SU-DHL-6 (cell line): ENCODE data around the gene NOL9.
"Not testable (repeated sequence)": the region's sequence is repeated elsewhere in the genome, so short reads cannot be mapped to it uniquely, and the experiment has no call there.

Experiments
- H2AFZ ChIP-seq: fragments of 200-600 bp; sonication (generic); 2 replicates; pipeline ENCODE4 v1.6.1; 2014; ENCODE audit warnings: low read depth, mild to moderate bottlenecking, moderate library complexity, mixed read lengths, antibody characterized with exemption, low read length; ENCODE audit not compliant: severe bottlenecking
- H3F3A ChIP-seq: fragments of 200-600 bp; shearing (Covaris generic); 2 replicates; pipeline ENCODE4 v1.6.0; 2016; ENCODE audit warnings: antibody characterized with exemption, mild to moderate bottlenecking; ENCODE audit not compliant: insufficient read depth
- H3K27ac ChIP-seq: fragments of 200-600 bp; sonication (generic); 2 replicates; pipeline ENCODE4 v1.5.1; 2016; ENCODE audit warnings: low read depth, mild to moderate bottlenecking, low read length, moderate library complexity, mixed read lengths
- H3K27me3 ChIP-seq: fragments of 200-600 bp; sonication (generic), shearing (Covaris generic); 2 replicates; pipeline ENCODE4 v1.6.0; 2014; ENCODE audit warnings: mild to moderate bottlenecking, low read length
- H3K36me3 ChIP-seq: fragments of 200-600 bp; sonication (generic); 2 replicates; pipeline ENCODE4 v1.6.1; 2014; ENCODE audit warnings: mild to moderate bottlenecking, low read length, mixed read lengths
- H3K4me2 ChIP-seq: fragments of 300-600, 200-600 bp; shearing (Covaris generic), sonication (generic); 2 replicates; pipeline ENCODE4 v1.6.0; 2014; ENCODE audit warnings: low read length, low read depth, mild to moderate bottlenecking; ENCODE audit not compliant: poor library complexity, severe bottlenecking
- H3K4me3 ChIP-seq: fragments of 200-600 bp; sonication (generic); 2 replicates; pipeline ENCODE4 v1.5.1; 2014; ENCODE audit warnings: antibody characterized with exemption, low read length, mild to moderate bottlenecking, mixed read lengths; ENCODE audit not compliant: insufficient read depth, poor library complexity, severe bottlenecking
- H3K79me2 ChIP-seq: fragments of 200-600 bp; sonication (generic); 2 replicates; pipeline ENCODE4 v1.6.1; 2014; ENCODE audit warnings: mild to moderate bottlenecking, low read length, moderate library complexity; ENCODE audit not compliant: insufficient read depth
- H3K9ac ChIP-seq: fragments of 200-600 bp; sonication (generic); 2 replicates; pipeline ENCODE4 v1.7.0; 2014; ENCODE audit warnings: mild to moderate bottlenecking, low read length
- H3K9me2 ChIP-seq: fragments of 200-600 bp; sonication (generic); replicated peaks from 2 replicates; pipeline ENCODE4 v1.6.1; 2014; ENCODE audit warnings: low read length; ENCODE audit not compliant: insufficient read depth
- H3K9me3 ChIP-seq: fragments of 200-600 bp; sonication (generic); 2 replicates; pipeline ENCODE4 v1.6.1; 2014; ENCODE audit warnings: low read length, mixed read lengths; ENCODE audit not compliant: insufficient read depth
- H4K20me1 ChIP-seq: fragments of 200-600 bp; sonication (generic); 2 replicates; pipeline ENCODE4 v1.6.1; 2014; ENCODE audit warnings: low read depth, mild to moderate bottlenecking, antibody characterized with exemption, low read length, moderate library complexity, mixed read lengths
- EZH2phosphoT487 ChIP-seq: fragments of 200-600 bp; sonication (generic), shearing (Covaris generic); conservative IDR thresholded peaks from 2 replicates; pipeline ENCODE4 v1.6.1; 2018; ENCODE audit warnings: mild to moderate bottlenecking, antibody characterized with exemption, low read length, moderate library complexity, mixed read lengths
- TF ChIP-seq, protein P1 (sequence below): fragments of 200-600 bp; sonication (generic); IDR thresholded peaks from one replicate; pipeline ENCODE4 v1.5.1; 2017; ENCODE audit warnings: antibody characterized with exemption, mild to moderate bottlenecking, low read length, moderate library complexity; ENCODE audit not compliant: insufficient read depth, poor library complexity, severe bottlenecking

The NOL9 gene

DNA sequence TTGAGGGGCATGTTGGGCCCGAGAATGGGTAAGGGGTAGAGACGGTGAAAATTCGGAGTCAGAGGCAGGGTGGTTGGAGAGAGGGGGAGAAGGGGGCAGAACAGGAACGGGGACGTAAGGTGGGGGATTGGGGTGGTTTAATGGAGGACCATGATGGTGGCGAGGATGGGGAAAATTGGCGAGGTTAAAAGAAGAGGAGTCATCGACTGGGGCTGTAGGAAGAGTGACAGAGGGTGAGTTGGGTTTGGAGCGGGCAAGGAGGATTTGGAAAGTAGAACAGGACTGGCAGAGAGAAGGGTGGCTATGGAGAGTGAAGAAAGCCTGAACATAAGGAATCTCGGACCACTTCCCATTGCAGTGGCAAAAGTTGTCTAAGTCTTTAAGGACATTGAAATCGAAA lies 14.7 kb upstream of the NOL9 start:
- H2AFZ ChIP-seq: no peak overlapping the region

DNA sequence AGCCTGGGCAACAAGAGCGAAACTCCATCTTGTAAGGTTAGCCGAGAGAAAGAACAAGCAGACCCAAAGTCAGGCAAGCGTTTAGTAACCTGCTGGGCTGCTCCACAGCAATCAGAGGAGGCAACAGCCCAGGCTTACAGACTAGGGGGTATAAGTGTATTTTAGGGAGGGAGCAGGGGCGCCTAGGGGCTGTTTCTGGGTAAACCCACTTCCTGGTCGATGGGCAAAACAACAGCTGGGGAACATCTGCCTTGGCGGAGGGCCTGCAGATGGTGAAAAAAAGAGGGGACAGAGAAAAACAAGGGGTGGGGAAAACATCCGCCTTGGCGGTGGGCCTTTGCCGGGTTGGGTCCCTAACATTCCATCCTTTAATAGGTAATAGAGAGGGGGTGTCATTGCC lies 6.0 kb upstream of the NOL9 start:
- no peaks in the 10 kb centered on the region for H3K9me2 ChIP-seq

More for the DNA sequence above, 14.7 kb upstream of the NOL9 start:
- Histone ChIP-seq H3K79me2 (no peaks in the 10 kb centered on the region), H4K20me1 (no peaks in the 10 kb centered on the region), H3K9me3 (no peaks in the 10 kb centered on the region), H3K27ac (no peak overlapping the region), H3K9ac (no peak overlapping the region), H3K27me3 (no peaks in the 10 kb centered on the region), H3F3A (no peaks in the 10 kb centered on the region), H3K4me2 (no peak overlapping the region), H3K36me3 (no peaks in the 10 kb centered on the region), H3K4me3 (no peak overlapping the region), H3K9me2 (no peaks in the 10 kb centered on the region)
- no peak for TF ChIP-seq EZH2phosphoT487
- TF ChIP-seq, protein P1, sequence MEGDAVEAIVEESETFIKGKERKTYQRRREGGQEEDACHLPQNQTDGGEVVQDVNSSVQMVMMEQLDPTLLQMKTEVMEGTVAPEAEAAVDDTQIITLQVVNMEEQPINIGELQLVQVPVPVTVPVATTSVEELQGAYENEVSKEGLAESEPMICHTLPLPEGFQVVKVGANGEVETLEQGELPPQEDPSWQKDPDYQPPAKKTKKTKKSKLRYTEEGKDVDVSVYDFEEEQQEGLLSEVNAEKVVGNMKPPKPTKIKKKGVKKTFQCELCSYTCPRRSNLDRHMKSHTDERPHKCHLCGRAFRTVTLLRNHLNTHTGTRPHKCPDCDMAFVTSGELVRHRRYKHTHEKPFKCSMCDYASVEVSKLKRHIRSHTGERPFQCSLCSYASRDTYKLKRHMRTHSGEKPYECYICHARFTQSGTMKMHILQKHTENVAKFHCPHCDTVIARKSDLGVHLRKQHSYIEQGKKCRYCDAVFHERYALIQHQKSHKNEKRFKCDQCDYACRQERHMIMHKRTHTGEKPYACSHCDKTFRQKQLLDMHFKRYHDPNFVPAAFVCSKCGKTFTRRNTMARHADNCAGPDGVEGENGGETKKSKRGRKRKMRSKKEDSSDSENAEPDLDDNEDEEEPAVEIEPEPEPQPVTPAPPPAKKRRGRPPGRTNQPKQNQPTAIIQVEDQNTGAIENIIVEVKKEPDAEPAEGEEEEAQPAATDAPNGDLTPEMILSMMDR: no peak

DNA sequence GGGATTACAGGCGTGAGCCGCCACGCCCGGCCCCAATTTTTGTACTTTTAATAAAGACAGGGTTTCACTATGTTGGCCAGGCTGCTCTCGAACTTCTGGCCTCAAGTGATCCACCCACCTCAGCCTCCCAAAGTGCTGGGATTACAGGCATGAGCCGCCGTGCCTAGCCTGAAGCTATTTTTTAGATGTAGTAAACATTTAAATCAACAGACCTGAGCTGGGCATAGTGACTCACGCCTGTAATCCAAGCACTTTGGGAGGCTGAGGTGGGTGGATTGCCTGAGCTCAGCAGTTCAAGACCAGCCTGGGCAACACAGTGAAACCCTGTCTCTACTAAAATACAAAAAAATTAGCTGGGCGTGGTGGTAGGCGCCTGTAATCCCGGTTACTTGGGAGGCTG lies 4.8 kb upstream of the NOL9 start:
- H4K20me1 ChIP-seq, H3K27ac ChIP-seq, H3K4me2 ChIP-seq, H3K9me3 ChIP-seq, H3K79me2 ChIP-seq, H3K27me3 ChIP-seq, H3K4me3 ChIP-seq, H2AFZ ChIP-seq, H3K9ac ChIP-seq, H3K9me2 ChIP-seq, H3K36me3 ChIP-seq, H3F3A ChIP-seq: not testable (repeated sequence)

More for the DNA sequence above, 6.0 kb upstream of the NOL9 start:
- no peak overlapping the region for H3K27ac ChIP-seq
- H2AFZ ChIP-seq: no peak overlapping the region
- no peaks in the 10 kb centered on the region for H3K79me2 ChIP-seq
- no peaks in the 10 kb centered on the region for H3K36me3 ChIP-seq
- no peaks in the 10 kb centered on the region for H4K20me1 ChIP-seq
- no peaks in the 10 kb centered on the region for H3K27me3 ChIP-seq
- H3F3A ChIP-seq: no peaks in the 10 kb centered on the region
- H3K9me3 ChIP-seq: no peaks in the 10 kb centered on the region
- no peak overlapping the region for H3K9ac ChIP-seq
- H3K4me2 ChIP-seq: no peak overlapping the region
- TF ChIP-seq EZH2phosphoT487: no peak
- TF ChIP-seq, protein P1: no peak
- no peak overlapping the region for H3K4me3 ChIP-seq

DNA sequence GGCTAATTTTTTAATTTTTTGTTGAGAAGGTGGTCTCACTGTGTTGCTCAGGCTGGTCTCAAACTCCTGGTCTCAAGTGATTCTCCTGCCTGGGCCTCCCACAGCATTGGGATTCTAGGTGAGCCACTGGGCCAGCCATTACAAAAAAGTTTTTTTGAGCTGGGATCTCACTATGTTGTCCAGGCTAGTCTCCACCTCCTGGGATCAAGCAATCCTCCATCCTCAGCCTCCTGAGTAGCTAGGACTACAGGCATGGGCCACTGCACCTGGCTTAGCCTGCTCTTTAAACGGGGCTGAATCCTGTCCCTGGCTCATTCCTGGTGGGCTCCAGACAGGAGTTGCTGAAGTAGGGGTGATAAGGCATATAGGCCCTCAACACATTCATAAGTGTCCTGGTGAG lies 3.3 kb upstream of the NOL9 start:
- peaks cover 17% of the 10 kb centered on the region for H3K79me2 ChIP-seq

More for the DNA sequence above, 3.3 kb upstream of the NOL9 start:
- no peak overlapping the region for H3K4me3 ChIP-seq
- H3F3A ChIP-seq: no peaks in the 10 kb centered on the region
- H3K36me3 ChIP-seq: no peaks in the 10 kb centered on the region
- no peaks in the 10 kb centered on the region for H3K9me2 ChIP-seq
- H3K27ac ChIP-seq: no peak overlapping the region
- H3K9me3 ChIP-seq: no peaks in the 10 kb centered on the region
- H4K20me1 ChIP-seq: peaks cover 3% of the 10 kb centered on the region; the same call in 1 of the 2 replicates
- no peak overlapping the region for H3K4me2 ChIP-seq
- no peaks in the 10 kb centered on the region for H3K27me3 ChIP-seq
- H3K9ac ChIP-seq: no peak overlapping the region
- TF ChIP-seq, protein P1: no peak
- no peak for TF ChIP-seq EZH2phosphoT487
- no peak overlapping the region for H2AFZ ChIP-seq
